ENCODE data around the gene MESD.

MESD gene

DNA sequence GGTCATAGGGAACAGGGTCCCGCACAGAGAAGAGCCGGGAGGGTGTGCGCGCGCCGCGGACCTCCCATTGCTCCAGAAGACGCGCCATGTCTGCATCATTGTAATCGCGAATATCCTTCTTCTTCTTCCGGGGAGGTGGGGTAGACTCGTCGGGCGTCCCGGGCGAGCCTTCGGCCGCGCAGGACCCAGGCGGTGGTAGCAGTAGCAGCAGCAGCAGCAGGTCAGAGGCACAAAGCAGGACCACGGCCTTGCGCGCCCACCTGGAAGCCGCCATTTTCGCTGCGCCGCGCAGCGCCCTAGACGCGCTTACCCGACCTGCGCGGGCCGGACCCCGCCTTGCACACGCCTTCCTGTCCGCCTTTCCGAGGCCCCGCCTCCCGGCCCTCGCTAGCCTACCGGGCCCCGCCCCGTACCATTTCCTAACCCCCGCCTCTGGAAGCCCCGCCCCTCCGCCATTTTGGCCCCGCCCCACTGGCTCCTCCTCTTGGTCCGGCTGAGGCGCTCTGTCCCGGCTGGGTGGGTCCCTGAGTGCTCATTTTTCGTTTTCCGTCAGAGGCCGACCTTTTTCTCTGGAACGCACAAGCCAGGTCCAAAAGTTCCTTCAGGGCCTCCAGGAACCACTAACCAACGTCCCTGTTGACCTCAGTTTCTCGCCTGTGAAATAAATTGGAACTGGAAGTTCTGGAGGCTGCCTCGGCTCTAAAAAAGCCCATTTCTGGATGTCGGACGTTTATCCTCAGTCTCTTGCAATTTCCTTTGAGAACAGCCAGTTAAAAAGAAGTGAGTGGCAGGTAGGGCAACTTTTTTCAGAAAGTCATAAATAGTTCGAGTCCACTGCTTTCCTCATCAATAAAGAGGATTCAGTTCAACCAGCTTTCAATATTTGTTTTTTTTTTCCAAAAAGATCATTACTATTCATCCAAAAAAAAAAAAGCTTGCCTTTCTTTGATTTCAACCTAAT is at the start of gene MESD:
MESD (minus strand) TSS at position 302 of the 961 bp plus-strand sequence; CDS start at position 274, 28 bp downstream.
- peak; percentile 98 for DNase-seq

DNA sequence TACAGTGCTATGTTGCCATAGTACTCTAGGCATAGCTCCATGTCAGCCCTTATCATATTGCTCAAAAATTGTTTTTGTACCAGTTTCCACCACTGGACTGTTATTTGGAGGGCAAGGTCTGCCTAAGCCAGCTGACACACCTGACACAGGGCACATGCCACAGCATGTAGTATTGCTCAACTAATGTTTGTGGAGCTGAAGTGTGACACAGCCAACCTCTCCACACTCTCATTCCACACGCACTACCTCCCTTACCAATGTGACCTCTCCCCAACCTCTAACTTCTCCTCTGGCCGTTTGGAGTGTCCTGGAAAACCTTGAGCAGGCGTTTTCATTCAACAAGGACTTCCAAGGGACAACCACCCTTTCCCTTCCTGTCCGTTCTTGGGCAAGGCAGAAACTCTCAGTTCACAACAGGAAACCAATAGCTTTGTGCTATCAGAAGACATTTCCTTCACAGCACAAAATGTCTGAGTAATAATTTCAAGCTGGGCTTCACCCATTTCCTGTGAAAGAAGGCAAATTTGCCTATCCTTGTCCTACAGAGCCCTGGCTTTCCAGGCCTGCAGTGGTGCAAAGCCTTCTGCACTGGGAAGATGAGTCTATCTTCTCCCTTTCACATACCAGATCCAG is 49.5 kb upstream of the MESD start:
- no peak for DNase-seq

DNA sequence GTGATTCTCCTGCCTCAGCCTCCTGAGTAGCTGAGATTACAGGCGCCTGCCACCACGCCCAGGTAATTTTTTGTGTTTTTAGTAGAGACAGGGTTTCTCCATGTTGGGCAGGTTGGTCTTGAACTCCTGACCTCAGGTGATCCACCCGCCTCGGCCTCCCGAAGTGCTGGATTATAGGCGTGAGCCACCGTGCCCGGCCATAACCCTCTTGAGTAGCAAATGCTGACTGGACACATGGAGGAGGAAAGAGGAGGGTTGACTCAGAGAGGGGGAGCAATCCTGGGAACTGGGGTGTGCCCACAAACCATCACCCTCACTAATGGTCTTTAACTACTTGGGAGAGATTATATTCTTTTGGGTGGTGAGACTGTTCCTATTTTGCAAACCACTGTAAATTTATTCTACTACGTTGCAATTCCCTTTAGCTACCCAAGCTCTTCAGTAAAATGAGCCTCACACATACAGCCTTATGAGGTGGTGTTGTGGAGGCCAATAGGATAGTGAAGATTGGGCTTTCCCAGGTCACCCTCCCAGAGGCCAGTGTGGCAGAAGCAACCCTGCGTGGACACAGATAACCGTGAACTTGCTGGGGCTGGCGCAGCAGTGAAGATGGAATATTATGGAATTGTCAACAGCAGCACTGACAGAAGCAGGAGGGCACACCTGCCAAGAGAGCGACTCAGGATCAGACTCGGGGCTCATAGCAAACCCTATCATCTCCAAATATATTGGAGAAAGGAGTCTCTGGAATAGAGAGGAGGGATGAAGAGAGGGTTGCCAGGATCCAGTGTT is 48.5 kb upstream of the MESD start:
- DNase-seq = no peak

DNA sequence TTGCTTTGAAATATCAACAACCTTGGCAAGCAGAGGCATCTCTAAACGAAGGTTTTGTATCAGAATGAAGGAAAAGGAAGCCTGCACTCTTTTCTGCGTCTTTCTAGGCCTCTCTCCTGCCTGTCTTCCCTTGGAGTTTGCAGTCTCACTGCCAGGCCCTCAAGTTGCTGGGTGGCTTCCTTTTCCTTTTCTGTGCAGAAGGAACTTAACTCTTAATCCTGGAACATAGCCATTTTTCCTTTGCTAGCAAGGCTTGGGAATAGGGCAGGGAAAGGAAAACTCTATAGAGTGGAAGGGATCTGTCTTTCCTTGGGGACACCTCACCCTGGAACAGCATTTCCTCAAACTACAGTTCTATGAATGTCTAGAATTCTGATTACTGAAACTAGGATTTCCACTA is 43.9 kb upstream of the MESD start:
- no peak for DNase-seq

DNA sequence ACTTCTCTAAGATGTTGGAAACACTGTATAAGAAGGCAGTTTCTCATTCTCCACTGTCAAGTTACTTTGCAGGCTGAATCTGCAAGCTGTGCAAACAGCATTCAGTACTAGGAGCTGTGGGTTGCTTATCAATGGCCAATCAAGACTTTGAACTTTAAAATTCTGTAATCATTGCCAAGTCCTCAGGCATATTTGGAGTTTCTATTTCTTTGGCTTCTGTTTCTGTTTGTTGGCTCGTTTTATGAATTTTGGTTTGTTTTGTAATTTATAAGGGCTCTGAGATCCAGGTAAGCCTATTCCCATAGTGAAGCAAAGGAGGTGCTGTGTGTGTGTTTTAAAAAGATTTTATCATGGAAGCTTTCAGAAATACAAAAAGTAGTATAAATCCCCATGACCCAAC is 43.2 kb upstream of the MESD start:
- DNase-seq = no peak

DNA sequence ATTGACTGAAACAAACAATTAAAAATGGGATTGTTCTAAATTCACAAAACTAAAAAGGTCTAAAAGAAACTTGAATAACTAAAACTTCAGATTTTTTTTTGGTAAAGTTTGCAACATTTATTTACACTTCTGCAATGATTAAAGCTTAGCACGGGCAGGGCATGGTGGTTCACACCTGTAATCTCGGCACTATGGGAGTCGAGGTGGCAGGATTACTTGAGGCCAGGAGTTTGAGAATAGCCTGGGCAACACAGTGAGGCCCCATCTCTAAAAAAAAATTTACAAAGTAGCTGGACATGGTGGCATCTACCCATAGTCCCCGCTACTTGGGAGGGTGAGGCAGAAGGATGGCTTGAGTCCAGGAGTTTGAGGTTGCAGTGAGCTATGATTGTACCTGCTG is 42.7 kb upstream of the MESD start:
- DNase-seq = no peak

DNA sequence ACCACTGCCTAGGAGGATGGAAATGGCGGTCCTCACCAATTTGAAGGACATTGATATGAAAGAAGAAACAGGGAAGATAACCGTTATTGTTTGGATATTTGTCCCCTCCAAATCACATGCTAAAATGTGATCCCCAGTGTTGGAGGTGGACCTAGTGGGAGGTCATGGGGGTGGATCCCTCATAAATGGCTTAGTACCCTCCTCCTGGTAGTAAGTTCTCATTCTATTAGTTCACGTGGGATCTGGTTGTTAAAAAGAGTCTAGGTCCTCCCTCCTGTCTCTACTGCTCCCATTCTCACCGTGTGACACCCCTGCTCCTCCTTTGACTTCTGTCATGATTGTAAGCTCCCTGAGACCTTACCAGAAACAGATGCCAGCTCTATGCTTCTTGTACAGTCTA is 41.6 kb upstream of the MESD start:
- no peak for DNase-seq

DNA sequence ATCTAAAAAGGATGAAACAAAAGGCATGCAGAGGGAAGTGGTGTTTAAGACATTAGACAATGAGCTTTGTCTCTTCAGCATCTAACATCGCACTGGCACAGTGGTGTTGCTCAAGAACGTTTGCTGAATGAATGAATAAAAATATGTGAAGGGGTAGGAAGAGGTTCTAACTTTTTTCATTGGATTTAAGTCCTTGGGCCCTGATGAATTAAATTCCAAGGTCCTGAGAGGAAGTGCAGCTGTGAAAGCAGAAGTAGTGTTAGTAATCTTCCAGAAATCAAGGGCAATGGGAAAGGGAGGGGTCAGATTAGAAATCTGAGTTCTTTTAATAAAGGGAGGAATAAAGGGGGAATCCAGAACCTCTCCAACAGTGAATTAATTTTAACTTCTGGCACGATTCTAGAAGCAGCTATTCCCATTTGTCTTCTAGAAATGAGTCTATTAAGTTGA is 40.7 kb upstream of the MESD start:
- DNase-seq = no peak

DNA sequence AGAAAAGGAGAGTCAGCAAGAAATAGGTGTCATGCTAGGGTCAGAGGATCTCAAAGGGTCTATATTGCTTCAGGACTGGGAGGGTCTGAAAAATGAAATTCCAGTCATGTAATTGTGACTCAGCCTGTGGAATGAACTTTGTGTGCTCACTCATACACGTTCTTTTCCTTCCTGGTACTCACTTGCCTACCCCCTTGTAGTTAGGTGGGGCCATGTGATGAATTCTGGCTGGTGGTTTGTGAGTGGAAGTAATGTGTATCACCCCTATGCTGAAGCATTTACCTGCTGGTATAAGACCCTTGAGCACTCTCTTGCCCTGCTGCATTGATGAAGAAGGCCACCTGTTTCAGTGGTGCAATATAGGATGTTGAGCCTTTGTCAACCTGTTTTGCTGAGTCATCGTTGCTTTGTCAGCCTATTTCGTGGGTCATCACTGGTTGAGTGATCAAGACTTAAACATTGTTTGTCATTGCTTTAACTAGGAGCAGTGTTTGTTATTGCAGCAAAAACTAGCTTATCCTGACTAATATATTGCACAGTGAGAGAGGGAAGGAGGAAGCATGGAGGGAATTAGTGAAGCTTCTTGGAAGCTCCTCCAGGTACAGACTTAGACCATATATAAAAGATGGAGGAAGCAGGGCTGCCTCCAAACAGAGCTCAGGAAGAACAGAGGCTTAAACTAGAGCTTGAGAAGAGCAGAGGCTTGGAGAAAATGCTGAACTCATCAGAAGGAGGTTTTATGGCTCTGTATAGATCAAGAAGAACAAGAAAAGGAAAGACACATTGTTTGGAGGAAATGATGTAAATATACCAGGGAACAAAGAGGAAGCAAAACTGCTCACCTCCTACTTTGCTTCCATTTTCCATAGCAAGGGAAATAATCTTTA is 40.0 kb upstream of the MESD start:
- no peak for DNase-seq

DNA sequence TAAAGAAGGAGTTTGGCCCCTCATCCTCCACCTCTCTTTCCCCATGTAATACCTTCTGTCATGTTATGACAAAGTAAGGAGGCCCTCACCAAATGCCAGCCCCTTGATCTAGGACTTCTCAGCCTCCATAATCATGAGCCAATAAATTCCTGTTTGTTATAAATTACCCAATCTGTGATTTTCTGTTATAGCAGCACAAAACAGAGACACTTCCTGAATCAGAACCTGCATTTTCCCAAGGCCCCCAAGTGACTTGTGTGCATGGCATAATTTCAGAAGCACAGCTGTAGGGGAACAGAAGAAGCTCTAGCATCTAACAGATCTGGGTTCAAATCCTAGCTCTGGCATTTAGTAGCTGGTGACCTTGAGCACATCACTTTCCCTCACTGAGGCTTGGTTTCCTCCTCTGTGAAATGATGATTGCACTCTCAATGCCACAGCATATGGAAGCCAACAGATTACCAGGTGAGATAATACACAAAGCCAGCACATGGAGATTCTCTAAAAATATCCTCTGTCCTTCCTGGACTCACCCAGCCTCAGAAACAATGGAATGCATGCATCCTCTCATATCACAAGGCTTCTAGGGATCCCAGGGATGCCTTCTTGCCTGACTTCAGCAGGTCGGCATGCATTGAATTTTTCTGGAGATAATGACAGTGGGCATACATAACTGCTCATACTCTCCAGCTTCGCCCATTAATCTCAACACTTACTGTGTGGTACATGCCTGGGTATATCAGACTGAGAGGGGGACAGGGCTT is 37.4 kb upstream of the MESD start:
- no peak for DNase-seq

DNA sequence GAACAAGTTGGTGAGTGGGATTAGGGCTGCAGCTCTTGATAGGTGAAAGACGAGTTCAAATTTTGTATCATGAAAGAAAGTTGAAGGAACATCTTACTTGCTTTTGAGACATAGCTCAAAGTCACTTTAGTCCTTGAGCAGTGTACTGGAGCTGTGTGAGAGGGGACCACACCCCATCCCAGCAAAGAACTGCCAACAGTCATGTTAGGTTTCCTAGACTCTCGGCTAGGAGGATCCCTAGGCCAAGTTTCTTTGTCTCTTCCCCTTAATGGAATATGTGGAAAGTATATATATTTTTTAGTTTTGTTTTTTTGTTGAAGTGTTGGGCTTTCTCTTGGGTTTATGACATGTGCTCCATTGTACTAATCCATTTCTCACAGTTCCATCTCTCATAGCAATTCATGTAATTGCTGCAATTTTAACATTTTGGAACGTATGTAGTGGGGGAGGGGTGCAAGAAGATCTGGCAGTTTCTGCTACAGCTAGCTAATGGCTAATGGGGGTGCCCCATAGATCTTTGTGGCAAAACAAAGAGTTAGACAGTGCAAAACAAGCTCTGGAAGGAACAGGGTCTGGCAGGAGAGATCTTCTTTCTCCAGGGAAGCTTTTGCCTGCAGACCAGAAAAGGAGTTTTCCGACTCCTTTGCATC is 36.2 kb upstream of the MESD start:
- DNase-seq = no peak

DNA sequence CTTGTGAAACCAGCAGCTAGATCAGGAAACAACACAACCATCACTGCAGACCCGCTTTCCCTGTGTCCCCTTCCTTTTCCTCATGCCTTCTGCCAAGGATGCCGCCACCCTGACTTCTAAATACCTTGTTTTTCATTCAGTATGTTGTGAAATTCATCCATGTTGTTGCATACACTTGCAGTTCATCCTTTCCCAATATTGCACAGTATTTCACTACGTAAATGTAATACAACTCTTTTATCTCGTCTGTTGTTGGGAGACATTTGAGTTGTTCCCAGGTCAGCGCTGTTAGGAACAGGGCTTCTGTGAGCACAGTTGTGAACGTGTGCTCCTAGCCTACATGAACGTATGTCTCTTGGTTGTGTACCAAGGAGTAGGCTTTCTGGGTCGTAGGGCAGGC is 35.3 kb upstream of the MESD start:
- DNase-seq = no peak

DNA sequence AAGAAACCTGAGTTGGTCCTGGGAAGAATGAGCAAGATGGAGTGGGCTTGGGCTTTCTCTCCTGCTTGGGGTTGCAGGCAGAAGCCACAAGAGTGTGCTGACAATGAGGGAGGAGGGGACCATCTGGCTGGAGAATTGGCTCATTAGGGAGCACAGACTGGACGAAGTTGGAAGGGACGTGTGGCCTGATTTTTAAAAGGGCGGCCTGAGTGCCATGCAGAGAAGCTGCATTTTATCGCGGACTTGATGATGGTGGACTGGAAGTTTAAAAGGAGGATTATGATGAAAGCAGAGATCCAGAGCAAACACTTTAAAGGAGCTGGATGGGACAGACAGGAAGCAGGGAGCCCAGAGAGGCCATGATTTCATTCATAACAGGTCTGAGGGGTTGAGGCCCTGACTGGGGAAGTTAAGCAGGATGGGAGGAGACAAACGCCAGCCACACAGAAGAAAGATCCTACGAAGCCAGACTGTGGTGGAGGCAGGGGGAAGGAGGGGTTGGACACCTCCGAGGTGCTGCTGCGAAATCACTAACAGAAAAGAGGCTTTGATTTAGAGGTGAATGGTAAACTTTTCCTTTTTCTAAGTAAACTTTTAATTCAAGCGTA is 34.8 kb upstream of the MESD start:
- DNase-seq = no peak

DNA sequence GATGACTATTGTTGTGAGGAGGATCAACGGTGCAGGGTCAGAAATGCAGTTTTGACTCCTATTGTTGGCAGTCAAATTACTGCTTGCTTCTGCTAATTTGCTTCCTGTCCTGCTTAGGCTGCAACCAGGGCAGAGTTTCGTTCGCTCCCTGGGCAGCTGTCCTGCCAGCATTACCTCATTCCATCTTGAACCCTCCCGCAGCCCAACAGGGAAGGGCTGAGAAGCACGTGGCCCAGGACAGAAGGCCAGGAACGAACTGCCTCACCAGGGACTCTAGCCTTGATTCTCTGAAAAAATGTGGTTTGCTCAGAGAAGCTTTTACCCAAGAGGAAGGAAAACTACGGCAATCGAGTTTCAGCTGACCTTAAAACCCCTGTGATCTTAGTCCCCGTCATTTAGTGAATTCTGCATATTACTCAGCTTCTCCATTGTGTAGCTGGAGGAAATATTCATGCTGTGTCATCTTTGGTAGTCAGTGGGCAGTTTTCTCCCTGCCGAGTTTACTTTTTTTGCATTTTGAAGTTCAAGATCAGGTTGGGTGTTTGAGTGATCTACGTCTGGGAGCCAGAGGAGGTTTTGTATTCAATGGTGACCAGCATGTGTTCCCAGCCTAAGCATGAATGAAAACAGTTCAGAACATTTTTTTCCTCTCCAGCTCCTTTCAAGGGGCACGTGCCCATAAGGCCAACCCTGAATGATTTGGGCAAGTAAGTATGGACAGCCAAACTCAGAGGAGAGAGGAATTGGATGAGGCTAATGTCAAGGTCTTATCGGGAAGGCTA is 34.1 kb upstream of the MESD start:
- no peak for DNase-seq

DNA sequence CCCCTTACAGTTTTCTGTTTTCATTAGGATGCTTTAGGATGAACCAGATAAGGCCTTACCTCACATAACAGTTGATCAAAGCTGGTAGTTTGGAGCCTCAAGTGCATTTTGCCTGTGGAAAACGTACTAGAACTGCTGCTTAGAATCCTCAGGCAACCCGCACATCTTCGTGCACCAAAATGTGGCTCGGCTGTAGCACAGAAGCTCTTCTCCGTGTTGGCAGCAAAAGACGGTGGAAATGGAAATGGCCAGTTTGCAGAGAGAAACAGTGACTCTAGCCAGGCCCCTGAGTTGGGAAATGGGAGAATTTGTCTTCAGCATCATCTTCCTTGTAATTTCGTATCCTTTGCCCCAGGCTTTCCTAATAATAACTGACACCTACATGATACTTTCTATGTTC is 31.7 kb upstream of the MESD start:
- DNase-seq = no peak

DNA sequence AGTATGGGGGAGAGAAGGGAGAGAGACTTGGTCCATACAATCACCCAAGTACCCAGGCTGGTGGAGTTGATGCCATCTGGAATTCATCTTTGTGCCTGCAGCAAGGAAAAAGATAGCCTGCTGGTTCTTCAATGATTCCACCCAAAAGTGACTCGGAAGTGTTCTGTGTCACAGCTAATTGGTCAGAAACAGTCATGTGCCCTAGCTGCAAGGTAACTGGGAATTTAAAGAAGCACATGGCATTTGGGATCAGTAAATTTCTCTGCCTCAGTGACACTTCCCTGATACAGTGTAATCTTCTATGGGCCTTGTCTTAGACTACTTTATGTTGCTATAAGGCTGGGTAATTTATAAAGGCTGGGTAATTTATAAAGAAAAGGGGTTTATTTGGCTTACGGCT is 28.6 kb upstream of the MESD start:
- DNase-seq = no peak

DNA sequence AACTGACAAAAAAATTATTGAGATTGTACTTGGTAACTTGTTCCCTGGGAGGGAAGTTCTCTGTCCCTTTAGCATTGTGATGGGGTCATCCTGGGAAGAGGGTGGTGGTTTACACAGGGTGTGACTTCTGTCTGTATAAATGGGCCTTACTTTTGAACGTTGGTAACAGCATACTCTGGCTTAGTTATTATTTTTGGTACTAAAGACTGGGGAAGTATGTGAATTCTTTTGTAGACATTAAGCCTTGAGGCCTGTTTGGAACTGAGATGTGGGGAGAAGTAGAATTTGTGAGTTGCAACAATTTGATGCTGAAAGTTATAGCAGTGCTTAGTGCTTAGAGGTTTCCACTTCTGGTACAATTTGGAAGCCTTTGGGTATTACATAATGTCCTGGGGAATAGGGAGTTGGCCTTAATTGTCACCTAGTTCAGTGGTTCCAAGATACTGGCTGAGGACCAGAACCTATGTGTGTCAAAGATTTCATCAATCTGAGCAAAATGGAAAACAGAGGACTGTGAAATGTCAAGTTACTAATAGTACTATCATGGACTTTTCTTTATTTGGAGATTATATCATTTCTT is 27.0 kb upstream of the MESD start:
- no peak for DNase-seq

DNA sequence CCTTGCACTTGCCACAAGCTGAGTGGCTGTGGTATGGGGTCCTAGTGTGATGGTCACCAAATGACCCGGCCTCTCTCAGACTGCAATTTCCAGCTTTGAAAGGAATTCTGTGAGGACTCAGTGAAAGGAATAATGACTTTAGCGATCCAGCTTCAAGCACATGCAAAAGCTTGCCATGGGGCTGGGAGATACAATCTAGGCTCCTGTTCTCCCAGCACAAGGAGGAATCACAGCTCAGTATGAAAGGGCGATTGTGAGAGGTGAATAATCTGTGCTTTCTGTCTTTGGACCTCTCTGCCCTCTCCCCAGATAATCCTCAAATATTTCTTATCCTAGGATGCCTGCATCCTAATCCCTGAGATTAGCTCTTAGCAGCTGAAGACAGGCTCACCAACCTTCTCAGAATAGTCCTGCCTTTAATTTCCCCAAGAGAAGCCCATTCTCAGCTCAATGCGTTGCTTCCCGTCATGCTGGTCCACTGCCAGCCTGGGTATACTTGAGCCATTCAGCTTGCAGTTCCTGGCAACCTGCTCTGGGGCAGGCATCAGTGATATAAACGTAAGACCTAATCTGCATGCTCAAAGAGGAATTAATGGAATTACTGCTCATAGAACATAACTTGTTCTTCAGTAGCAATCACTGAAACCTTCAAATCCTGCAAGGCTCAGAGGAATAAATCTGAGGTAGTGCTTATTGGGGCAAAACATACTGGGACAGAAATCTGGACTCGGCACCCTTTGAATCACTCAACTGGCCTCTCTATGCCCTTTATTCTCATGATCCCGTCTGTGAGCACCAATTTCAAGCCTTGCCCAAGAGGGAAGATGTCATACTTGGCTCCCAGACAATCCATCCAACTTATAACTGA is 26.2 kb upstream of the MESD start:
- no peak for DNase-seq
